HepG2 (cell line): ENCODE data around the gene CAT. TPM values are rescaled to one million over a fixed set of nuclear protein-coding genes. Genes with fewer than 3 reads are reported as not detected.

Experiments
- BORCS8-MEF2B ChIP-seq: sonication (generic); formaldehyde crosslinking; IDR thresholded peaks from 2 replicates; pipeline ENCODE4 v1.8.0; 2022; ENCODE audit warnings: mild to moderate bottlenecking, missing genetic modification reagents
- HMG20B ChIP-seq: conservative IDR thresholded peaks from 2 replicates; pipeline ENCODE4 v1.6.1; 2016; ENCODE audit warnings: missing genetic modification reagents, missing compliant biosample characterization
- HOXA7 ChIP-seq: sonication (generic); formaldehyde crosslinking; IDR thresholded peaks from 2 replicates; pipeline ENCODE4 v1.8.1; 2022; ENCODE audit warnings: mild to moderate bottlenecking, missing genetic modification reagents, moderate library complexity
- IRX3 ChIP-seq: sonication (generic); formaldehyde crosslinking; IDR thresholded peaks from 2 replicates; pipeline ENCODE4 v1.8.1; 2023; ENCODE audit warnings: mild to moderate bottlenecking, low read depth, missing genetic modification reagents, borderline replicate concordance
- PAF1 ChIP-seq: IDR thresholded peaks from 2 replicates; pipeline ENCODE4 v1.6.1; 2016; ENCODE audit warnings: missing genetic modification reagents, missing compliant biosample characterization
- POGZ ChIP-seq: sonication (generic); formaldehyde crosslinking; IDR thresholded peaks from 2 replicates; pipeline ENCODE4 v1.4.0; 2020; ENCODE audit warnings: mild to moderate bottlenecking, missing genetic modification reagents
- SOX13 ChIP-seq, 3 experiments: fragments of 450-650 bp in 1 of 3; sonication (generic) in 1 of 3; formaldehyde crosslinking in 1 of 3; IDR thresholded peaks in 2 of 3; conservative IDR thresholded peaks in 1 of 3; 2 replicates each; pipeline versions ENCODE4 v1.5.0 to v1.6.1; 2016 to 2020; ENCODE audit warnings: antibody characterized with exemption in 1 of 3, mild to moderate bottlenecking in 1 of 3, missing compliant biosample characterization in 1 of 3, missing genetic modification reagents in 1 of 3, moderate library complexity in 1 of 3
- SP4 ChIP-seq: sonication (generic); formaldehyde crosslinking; IDR thresholded peaks from 2 replicates; pipeline ENCODE4 v1.8.1; 2023; ENCODE audit warnings: mild to moderate bottlenecking, missing genetic modification reagents
- TBL1XR1 ChIP-seq: fragments of 150-350 bp; IDR thresholded peaks from 2 replicates; pipeline ENCODE4 v1.6.1; 2014; ENCODE audit warnings: borderline replicate concordance, low read length; ENCODE audit not compliant: partially characterized antibody
- TGIF2 ChIP-seq: IDR thresholded peaks from 2 replicates; pipeline ENCODE4 v1.6.1; 2016; ENCODE audit warnings: control low read depth, missing compliant biosample characterization
- ZBTB37 ChIP-seq: sonication (generic); formaldehyde crosslinking; IDR thresholded peaks from 2 replicates; pipeline ENCODE4 v1.4.0; 2020; ENCODE audit warnings: mild to moderate bottlenecking, missing genetic modification reagents
- ZBTB46 ChIP-seq: sonication (generic); formaldehyde crosslinking; IDR thresholded peaks from 2 replicates; pipeline ENCODE4 v1.4.0; 2020; ENCODE audit warnings: mild to moderate bottlenecking, missing genetic modification reagents, borderline replicate concordance
- ZNF251 ChIP-seq: sonication (generic); formaldehyde crosslinking; IDR thresholded peaks from 2 replicates; pipeline ENCODE4 v1.9.0; 2021; ENCODE audit warnings: mild to moderate bottlenecking, missing genetic modification reagents
- ZNF512 ChIP-seq: sonication (generic); formaldehyde crosslinking; IDR thresholded peaks from 2 replicates; pipeline ENCODE4 v1.4.0; 2020; ENCODE audit warnings: mild to moderate bottlenecking, missing genetic modification reagents
- polyA plus RNA-seq, 8 experiments: library from polyadenylated mRNA; depleted of rRNA in 3 of 8; stranded (reverse) in 7 of 8; unstranded in 1 of 8; fragments of >200 nt; fragmentation: Illumina TruSeq in 4 of 8; extraction: Trizol in 4 of 8; gene quantifications; 2 replicates each; pipeline versions ENCODE4 v1.2.1 to v1.2.3, GENCODE V29; 2011 to 2016; ENCODE audit warnings: low read depth in 4 of 8, missing spikeins in 1 of 8, mixed read lengths in 1 of 8; ENCODE audit not compliant: insufficient read depth in 1 of 8
- total RNA-seq, 5 experiments: library from RNA; depleted of rRNA; stranded (reverse); fragments of >200 nt; fragmentation: Illumina TruSeq; extraction: Trizol; gene quantifications; 2 replicates each; pipeline ENCODE4 v1.2.3, GENCODE V29; 2016; ENCODE audit warnings: low read depth in 1 of 5
- TF ChIP-seq, protein P1 (sequence below): sonication (generic); formaldehyde crosslinking; conservative IDR thresholded peaks from 2 replicates; pipeline ENCODE4 v1.4.0; 2020; ENCODE audit warnings: missing genetic modification reagents

The CAT gene
- total and polyA plus RNA-seq, 2 of the 13 experiments (the other 11 are each of a cell fraction or from before 2014, with no cell fraction given): 107 to 136 TPM

DNA sequence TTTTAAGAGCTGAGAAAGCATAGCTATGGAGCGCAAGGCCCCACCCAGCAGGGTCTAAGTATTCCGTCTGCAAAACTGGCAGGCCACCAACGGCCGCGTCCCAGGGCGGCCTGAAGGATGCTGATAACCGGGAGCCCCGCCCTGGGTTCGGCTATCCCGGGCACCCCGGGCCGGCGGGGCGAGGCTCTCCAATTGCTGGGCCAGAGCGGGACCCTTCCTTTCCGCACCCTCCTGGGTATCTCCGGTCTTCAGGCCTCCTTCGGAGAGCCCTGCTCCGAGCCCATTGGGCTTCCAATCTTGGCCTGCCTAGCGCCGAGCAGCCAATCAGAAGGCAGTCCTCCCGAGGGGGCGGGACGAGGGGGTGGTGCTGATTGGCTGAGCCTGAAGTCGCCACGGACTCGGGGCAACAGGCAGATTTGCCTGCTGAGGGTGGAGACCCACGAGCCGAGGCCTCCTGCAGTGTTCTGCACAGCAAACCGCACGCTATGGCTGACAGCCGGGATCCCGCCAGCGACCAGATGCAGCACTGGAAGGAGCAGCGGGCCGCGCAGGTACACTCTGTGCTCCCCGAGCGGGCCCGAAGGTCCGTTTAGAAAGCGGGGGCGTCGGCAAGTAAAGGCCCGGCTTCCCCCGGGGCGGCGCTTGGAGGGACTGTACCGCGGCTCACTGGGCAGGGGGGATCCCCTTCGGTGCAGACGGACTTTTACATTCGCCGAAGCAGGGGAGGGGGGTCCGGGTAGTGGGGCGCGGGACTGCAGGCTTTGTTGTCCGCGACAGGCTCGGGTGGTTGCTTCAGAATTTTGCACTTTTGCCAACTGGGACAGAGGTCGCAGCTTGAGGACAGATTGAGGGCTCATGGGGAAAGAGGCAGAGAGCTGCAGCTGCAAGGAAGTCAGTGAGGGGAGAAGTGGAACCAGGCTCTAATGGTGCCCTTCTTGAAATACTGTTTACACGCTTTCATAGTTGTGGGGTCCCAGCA, at the start of gene CAT (continued):
- peak; percentile 81; the same call in 1 of the 2 replicates for TF ChIP-seq BORCS8-MEF2B
- TF ChIP-seq ZNF251 (CRISPR knock-in tag): no peak
- TF ChIP-seq ZNF512 (CRISPR knock-in tag): no peak
- TF ChIP-seq ZBTB46: no peak
- peak; percentile 87 for TF ChIP-seq POGZ (CRISPR knock-in tag)
- TF ChIP-seq TGIF2 (CRISPR knock-in tag): peak; percentile 43
- TF ChIP-seq HOXA7 (CRISPR knock-in tag): no peak
- TF ChIP-seq PAF1 (CRISPR knock-in tag): no peak
- no peak for TF ChIP-seq HMG20B (CRISPR knock-in tag)
- TF ChIP-seq ZBTB37 (CRISPR knock-in tag): no peak; the same call in 1 of the 2 replicates
- no peak for TF ChIP-seq TBL1XR1
- TF ChIP-seq SP4 (CRISPR knock-in tag): peak; percentile 87; the same call in 1 of the 2 replicates
- TF ChIP-seq, protein P1, sequence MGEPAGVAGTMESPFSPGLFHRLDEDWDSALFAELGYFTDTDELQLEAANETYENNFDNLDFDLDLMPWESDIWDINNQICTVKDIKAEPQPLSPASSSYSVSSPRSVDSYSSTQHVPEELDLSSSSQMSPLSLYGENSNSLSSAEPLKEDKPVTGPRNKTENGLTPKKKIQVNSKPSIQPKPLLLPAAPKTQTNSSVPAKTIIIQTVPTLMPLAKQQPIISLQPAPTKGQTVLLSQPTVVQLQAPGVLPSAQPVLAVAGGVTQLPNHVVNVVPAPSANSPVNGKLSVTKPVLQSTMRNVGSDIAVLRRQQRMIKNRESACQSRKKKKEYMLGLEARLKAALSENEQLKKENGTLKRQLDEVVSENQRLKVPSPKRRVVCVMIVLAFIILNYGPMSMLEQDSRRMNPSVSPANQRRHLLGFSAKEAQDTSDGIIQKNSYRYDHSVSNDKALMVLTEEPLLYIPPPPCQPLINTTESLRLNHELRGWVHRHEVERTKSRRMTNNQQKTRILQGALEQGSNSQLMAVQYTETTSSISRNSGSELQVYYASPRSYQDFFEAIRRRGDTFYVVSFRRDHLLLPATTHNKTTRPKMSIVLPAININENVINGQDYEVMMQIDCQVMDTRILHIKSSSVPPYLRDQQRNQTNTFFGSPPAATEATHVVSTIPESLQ (CRISPR knock-in tag): no peak
- peak; percentile 66; the same call in 1 of the 2 replicates for TF ChIP-seq IRX3 (CRISPR knock-in tag)
- no peak for TF ChIP-seq SOX13 (IDR thresholded peaks at IDR 0.05)
- no peak; a peak in 2 of 4 replicates for TF ChIP-seq SOX13 (CRISPR knock-in tag; conservative IDR thresholded peaks at IDR 0.05 in 1 of 2, IDR thresholded peaks at IDR 0.05 in 1 of 2)
